HEK293T (cell line): ENCODE results near the gene BIN1.

Experiments
- FOXM1 ChIP-seq: fragments of 450-650 bp; IDR thresholded peaks from 2 replicates; pipeline ENCODE4 v1.6.1; 2017; ENCODE audit warnings: mild to moderate bottlenecking, borderline replicate concordance
- HDGF ChIP-seq: fragments of 450-650 bp; IDR thresholded peaks from 2 replicates; pipeline ENCODE4 v1.6.1; 2017; ENCODE audit warnings: antibody characterized with exemption, borderline replicate concordance
- L3MBTL2 ChIP-seq: fragments of 450-650 bp; conservative IDR thresholded peaks from 2 replicates; pipeline ENCODE4 v1.6.1; 2016; ENCODE audit warnings: mild to moderate bottlenecking
- NFRKB ChIP-seq: fragments of 450-650 bp; IDR thresholded peaks from 2 replicates; pipeline ENCODE4 v1.6.1; 2016; ENCODE audit warnings: mild to moderate bottlenecking, moderate library complexity
- PKNOX1 ChIP-seq: fragments of 450-650 bp; IDR thresholded peaks from 2 replicates; pipeline ENCODE4 v1.6.1; 2016
- SP1 ChIP-seq: fragments of 450-650 bp; IDR thresholded peaks from 2 replicates; pipeline ENCODE4 v1.6.1; 2017

- TF ChIP-seq HDGF (no peak), PKNOX1 (no peak), SP1 (no peak), NFRKB (no peak), FOXM1 (no peak), L3MBTL2 (no peak)
These were observed 48.1 kb downstream of the BIN1 start for GRCh38 chr2:127058954-127059252.
